ENCODE measurements around the gene SRSF3. TPM values are rescaled to one million over a fixed set of nuclear protein-coding genes. Genes with fewer than 3 reads are reported as not detected.
"Not testable (repeated sequence)": the region's sequence is repeated elsewhere in the genome, so short reads cannot be mapped to it uniquely, and the experiment has no call there.

The SRSF3 gene
- total RNA-seq, 1 donor from 2014 or later = 288 TPM

- H3K4me1 Mint-ChIP-seq (ENCODE audit: low read depth, unreplicated experiment) = no peaks in the 10 kb centered on the region
- H3K4me3 Mint-ChIP-seq (ENCODE audit: unreplicated experiment) = no peak overlapping the region
- DNase-seq = no peak
- no peaks in the 10 kb centered on the region for H3K36me3 Mint-ChIP-seq (ENCODE audit: unreplicated experiment)
- H3K27me3 Mint-ChIP-seq (ENCODE audit: unreplicated experiment) = no peaks in the 10 kb centered on the region
- no peak overlapping the region for H3K27ac Mint-ChIP-seq (ENCODE audit: unreplicated experiment)
- no peaks in the 10 kb centered on the region for H3K9me3 Mint-ChIP-seq (ENCODE audit: unreplicated experiment)
- TF ChIP-seq CTCF (IDR thresholded peaks at IDR 0.05; ENCODE audit: partially characterized antibody, unreplicated experiment) = no peak
Measured at GRCh38 chr6:36570264-36570663, 23.9 kb upstream of the SRSF3 start.

GRCh38 chr6:36571122-36572043 is 22.8 kb upstream of the SRSF3 start:
- TF ChIP-seq CTCF (IDR thresholded peaks at IDR 0.05; ENCODE audit: partially characterized antibody, unreplicated experiment) = no peak
- DNase-seq = no peak
- H3K27ac Mint-ChIP-seq (ENCODE audit: unreplicated experiment) = no peak overlapping the region
- no peaks in the 10 kb centered on the region for H3K27me3 Mint-ChIP-seq (ENCODE audit: unreplicated experiment)
- no peaks in the 10 kb centered on the region for H3K9me3 Mint-ChIP-seq (ENCODE audit: unreplicated experiment)
- H3K36me3 Mint-ChIP-seq (ENCODE audit: unreplicated experiment) = no peaks in the 10 kb centered on the region
- H3K4me3 Mint-ChIP-seq (ENCODE audit: unreplicated experiment) = no peak overlapping the region
- H3K4me1 Mint-ChIP-seq (ENCODE audit: low read depth, unreplicated experiment) = no peaks in the 10 kb centered on the region

- not testable (repeated sequence) for H3K27me3 Mint-ChIP-seq (ENCODE audit: unreplicated experiment); H3K27ac Mint-ChIP-seq (ENCODE audit: unreplicated experiment); H3K9me3 Mint-ChIP-seq (ENCODE audit: unreplicated experiment); DNase-seq; H3K4me3 Mint-ChIP-seq (ENCODE audit: unreplicated experiment); H3K36me3 Mint-ChIP-seq (ENCODE audit: unreplicated experiment); H3K4me1 Mint-ChIP-seq (ENCODE audit: low read depth, unreplicated experiment)
Measured at GRCh38 chr6:36572353-36573311, 21.5 kb upstream of the SRSF3 start.

- H3K4me3 Mint-ChIP-seq (ENCODE audit: unreplicated experiment) = no peak overlapping the region
- DNase-seq = no peak
- no peak overlapping the region for H3K27ac Mint-ChIP-seq (ENCODE audit: unreplicated experiment)
- H3K36me3 Mint-ChIP-seq (ENCODE audit: unreplicated experiment) = no peaks in the 10 kb centered on the region
- no peak for TF ChIP-seq CTCF (IDR thresholded peaks at IDR 0.05; ENCODE audit: partially characterized antibody, unreplicated experiment)
- H3K9me3 Mint-ChIP-seq (ENCODE audit: unreplicated experiment) = peaks cover 1% of the 10 kb centered on the region
- H3K4me1 Mint-ChIP-seq (ENCODE audit: low read depth, unreplicated experiment) = peaks cover 10% of the 10 kb centered on the region
- H3K27me3 Mint-ChIP-seq (ENCODE audit: unreplicated experiment) = peaks cover 4% of the 10 kb centered on the region
Measured at GRCh38 chr6:36574679-36575078, 19.5 kb upstream of the SRSF3 start.

- TF ChIP-seq CTCF (IDR thresholded peaks at IDR 0.05; ENCODE audit: partially characterized antibody, unreplicated experiment) = no peak
- DNase-seq = no peak
- H3K27me3 Mint-ChIP-seq (ENCODE audit: unreplicated experiment) = peaks cover 4% of the 10 kb centered on the region
- H3K36me3 Mint-ChIP-seq (ENCODE audit: unreplicated experiment) = no peaks in the 10 kb centered on the region
- no peak overlapping the region for H3K4me3 Mint-ChIP-seq (ENCODE audit: unreplicated experiment)
- peaks cover 12% of the 10 kb centered on the region for H3K4me1 Mint-ChIP-seq (ENCODE audit: low read depth, unreplicated experiment)
- no peak overlapping the region for H3K27ac Mint-ChIP-seq (ENCODE audit: unreplicated experiment)
- H3K9me3 Mint-ChIP-seq (ENCODE audit: unreplicated experiment) = peaks cover 1% of the 10 kb centered on the region
Measured at GRCh38 chr6:36576578-36576977, 17.6 kb upstream of the SRSF3 start.

Data from glutamatergic neuron (in vitro differentiated cells).